ENCODE data around the gene RAB43.

DNA sequence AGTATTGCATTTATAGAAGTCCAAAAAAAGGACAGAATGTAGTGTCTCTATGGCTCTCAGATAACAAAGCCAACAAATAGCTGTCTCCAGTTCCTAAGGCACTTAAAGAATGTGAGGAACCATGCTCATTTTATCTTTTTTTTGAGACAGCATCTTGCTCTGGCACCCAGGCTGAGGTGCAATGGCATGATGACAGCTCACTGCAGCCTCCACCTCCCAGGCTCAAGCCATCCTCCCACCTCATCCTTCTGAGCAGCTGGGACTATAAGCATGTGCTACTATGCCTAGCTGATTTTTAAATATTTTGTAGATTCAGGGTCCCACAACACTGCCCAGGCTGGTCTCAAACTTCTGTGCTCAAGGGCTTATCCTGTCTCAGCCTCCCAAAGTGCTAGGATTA lies 23.2 kb upstream of the RAB43 start:
- TF ChIP-seq BHLHE40 (IDR thresholded peaks at IDR 0.05; ENCODE audit: low read depth, low read length) (no peak), POLR2A (IDR thresholded peaks at IDR 0.05; ENCODE audit: low read length) (no peak), RFX5 (IDR thresholded peaks at IDR 0.05) (no peak), JUNB (IDR thresholded peaks at IDR 0.05) (no peak), RARB (CRISPR knock-in tag; IDR thresholded peaks at IDR 0.05) (no peak)
- TF ChIP-seq, protein P1, sequence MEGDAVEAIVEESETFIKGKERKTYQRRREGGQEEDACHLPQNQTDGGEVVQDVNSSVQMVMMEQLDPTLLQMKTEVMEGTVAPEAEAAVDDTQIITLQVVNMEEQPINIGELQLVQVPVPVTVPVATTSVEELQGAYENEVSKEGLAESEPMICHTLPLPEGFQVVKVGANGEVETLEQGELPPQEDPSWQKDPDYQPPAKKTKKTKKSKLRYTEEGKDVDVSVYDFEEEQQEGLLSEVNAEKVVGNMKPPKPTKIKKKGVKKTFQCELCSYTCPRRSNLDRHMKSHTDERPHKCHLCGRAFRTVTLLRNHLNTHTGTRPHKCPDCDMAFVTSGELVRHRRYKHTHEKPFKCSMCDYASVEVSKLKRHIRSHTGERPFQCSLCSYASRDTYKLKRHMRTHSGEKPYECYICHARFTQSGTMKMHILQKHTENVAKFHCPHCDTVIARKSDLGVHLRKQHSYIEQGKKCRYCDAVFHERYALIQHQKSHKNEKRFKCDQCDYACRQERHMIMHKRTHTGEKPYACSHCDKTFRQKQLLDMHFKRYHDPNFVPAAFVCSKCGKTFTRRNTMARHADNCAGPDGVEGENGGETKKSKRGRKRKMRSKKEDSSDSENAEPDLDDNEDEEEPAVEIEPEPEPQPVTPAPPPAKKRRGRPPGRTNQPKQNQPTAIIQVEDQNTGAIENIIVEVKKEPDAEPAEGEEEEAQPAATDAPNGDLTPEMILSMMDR (IDR thresholded peaks at IDR 0.05) = no peak
